Motor neuron (in vitro differentiated cells): Measurements from ENCODE around the gene TMEM72. TPM values are rescaled to one million over a fixed set of nuclear protein-coding genes. Genes with fewer than 3 reads are reported as not detected.
"Not testable (repeated sequence)": the region's sequence is repeated elsewhere in the genome, so short reads cannot be mapped to it uniquely, and the experiment has no call there.

ENCODE experiments used
- ATAC-seq, 8 experiments: fragments of 200-7000 bp; cut with Tn5 transposase; replicated peaks in 6 of 8; 2 replicates each; pipeline ENCODE4 v1.8.0; 2021; ENCODE audit warnings: mild to moderate bottlenecking in 8 of 8, moderate library complexity in 8 of 8
- H3K27ac ChIP-seq, 2 donors: fragments of 250-450 bp; sonication (Bioruptor Pico); 2 replicates each; pipeline ENCODE4 v1.9.0; 2021; ENCODE audit warnings: antibody characterized with exemption in 2 of 2, mild to moderate bottlenecking in 2 of 2, moderate library complexity in 1 of 2
- H3K4me1 ChIP-seq, 2 donors: fragments of 250-450 bp; sonication (Bioruptor Pico); replicated peaks in 1 of 2; 2 replicates each; pipeline ENCODE4 v1.6.1; 2021; ENCODE audit warnings: antibody characterized with exemption in 2 of 2, mild to moderate bottlenecking in 2 of 2, moderate library complexity in 1 of 2
- H3K4me3 ChIP-seq, 5 donors: fragments of 250-450 bp; sonication (Bioruptor Pico); 2 replicates each; pipeline ENCODE4 v1.9.0; 2021; ENCODE audit warnings: antibody characterized with exemption in 5 of 5, mild to moderate bottlenecking in 5 of 5, moderate library complexity in 4 of 5
- WGBS, 10 experiments: fragments of 450-650 bp; shearing (Covaris generic); methylation state at CpG; one replicate each; pipeline ENCODE4 v1.0.0; 2022; 5-methylcytosine and 5-hydroxymethylcytosine counted together
- in situ Hi-C, 9 experiments: fragments of 400-800 bp; cut with MboI; loops; one replicate each; pipeline ENCODE4 v1.15.0; 2021; ENCODE audit warnings: low sequenced_read_pairs in 9 of 9, low pct_unique_long_range_greater_than_20kb in 2 of 9; ENCODE audit not compliant: unreplicated experiment in 9 of 9
- total RNA-seq, 8 experiments: library from RNA; unstranded; fragments of 300-600 nt; gene quantifications; 2 replicates each; pipeline versions ENCODE4 v1.2.3 to v1.2.4, GENCODE V29; 2022

The TMEM72 gene
- total RNA-seq, result 1 to 10 TPM in 2 of 8 experiments, under 1 TPM in 6; 0.10 to 1.3 (median 0.24) TPM

DNA sequence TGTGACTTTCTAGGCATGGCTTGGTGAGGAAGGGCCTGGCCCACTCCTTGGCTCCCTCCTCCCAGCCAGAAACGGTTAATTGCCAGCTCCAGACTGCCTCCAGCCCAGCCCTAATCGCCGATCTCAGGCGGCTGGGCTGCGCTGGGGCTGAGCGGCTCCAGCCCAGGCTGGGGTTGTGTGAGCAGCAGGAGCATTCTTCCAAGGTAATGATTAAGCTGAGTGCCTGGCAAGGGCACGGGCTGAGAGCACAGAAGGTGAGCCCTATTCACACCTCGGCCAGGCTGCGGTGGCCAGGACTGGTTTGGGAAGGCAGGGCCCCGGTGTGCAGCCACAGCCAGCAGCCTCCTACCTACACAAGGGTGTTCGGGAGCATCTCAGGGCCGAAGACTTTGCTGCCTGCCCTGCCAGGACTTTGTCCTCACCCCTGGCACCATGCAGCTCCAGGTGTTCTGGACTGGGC lies at the start of gene TMEM72:
TMEM72 (plus strand) TSS at position 257 of the 460 bp plus-strand sequence; CDS start at position 433, 176 bp downstream.
- ATAC-seq, result peak in 6 of 8 experiments; percentile 46 to 86 (median 64)
- WGBS, 10 experiments, result 0 to 33% (median 20%) methylated on average over 1 to 7 of the region's 12 CpGs; no CpG with 5 or more reads in 5 of the 10 experiments
- Histone ChIP-seq H3K4me3 (no peak within 1 kb of the TSS), H3K4me1 (peaks cover 56 to 63% of the 10 kb centered on the region in 2 donors), H3K27ac (no peak within 1 kb of the TSS)
- in situ Hi-C loops, result no loop called here

DNA sequence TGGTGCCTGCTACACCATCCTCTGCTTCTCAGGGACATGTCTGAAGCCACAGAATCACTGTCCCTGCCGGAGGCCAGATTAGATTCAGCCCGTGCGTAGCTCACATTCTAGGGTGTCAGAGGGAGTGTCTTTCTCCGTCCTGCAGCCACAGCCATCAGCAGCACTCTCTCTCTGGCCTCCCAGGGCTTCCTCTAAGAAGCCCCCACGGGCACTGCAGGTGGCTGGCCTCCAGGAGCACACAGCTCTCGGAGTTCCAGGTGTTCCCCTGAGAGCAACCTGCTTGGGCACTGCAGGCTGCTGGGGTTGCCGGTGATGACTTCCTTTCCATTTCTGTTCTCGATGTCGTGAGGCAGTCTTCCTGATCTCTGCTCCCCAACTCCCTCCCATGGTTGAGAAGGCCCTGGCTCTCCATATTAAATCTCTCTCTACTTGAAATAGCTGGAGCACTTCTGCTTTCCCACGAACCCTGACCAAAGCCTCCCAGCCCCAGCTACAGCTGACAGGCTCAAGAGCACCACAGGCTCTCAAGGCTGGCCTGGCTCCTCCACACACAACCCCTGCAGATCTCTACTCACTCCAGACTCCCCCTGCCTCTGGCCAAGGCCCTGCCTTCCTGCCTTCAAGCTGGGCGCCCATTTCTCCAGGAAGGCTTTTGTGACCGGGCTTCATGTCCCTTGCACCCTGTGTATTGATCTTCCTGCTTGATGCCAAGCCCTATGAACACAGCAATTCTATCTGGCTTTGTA lies 49.0 kb upstream of the TMEM72 start:
- no peak for ATAC-seq
- Histone ChIP-seq H3K27ac (no peak overlapping the region), H3K4me3 (no peak overlapping the region), H3K4me1 (peaks cover 2 to 15% of the 10 kb centered on the region in 2 donors)
- 73 to 100% (median 93%) methylated on average over 1 to 8 of the region's 12 CpGs; no CpG with 5 or more reads in 2 of the 10 experiments for WGBS, 10 experiments
- in situ Hi-C loops, result loop anchor here (10.0 to 25.0 kb wide), 5 partner anchors 475 to 1200 kb away; partner anchors contain the start of gene CXCL12 (in 3 of the 9)

DNA sequence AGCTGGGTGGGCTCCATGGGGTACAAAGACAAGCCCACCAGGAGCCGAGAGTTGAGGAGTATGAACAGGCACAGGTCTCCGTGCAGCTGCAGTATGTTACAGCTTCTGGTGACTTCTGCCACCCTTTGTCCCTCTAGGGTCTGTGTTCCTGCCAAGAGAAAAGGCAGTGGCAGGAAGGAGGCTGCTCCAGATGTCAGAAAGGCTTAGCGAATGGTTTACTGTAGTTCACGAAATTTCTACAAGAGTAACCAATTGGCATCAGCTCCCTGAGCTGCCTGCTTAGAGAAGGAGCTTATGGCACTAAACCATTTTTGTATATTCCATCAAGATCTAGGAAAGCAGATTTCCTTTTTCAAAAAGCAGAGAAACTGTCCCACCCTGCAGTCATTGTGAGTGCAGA lies 48.2 kb upstream of the TMEM72 start:
- ATAC-seq, result no peak
- WGBS, 10 experiments, result 20 to 90% (median 66%) methylated on average over 1 to 4 of the region's 4 CpGs; no CpG with 5 or more reads in 2 of the 10 experiments
- no peak overlapping the region for H3K27ac ChIP-seq
- in situ Hi-C loops, result loop anchor here (10.0 to 25.0 kb wide), 5 partner anchors 476 to 1201 kb away; partner anchors contain the start of gene CXCL12 (in 3 of the 9)
- H3K4me1 ChIP-seq, result peaks cover 2 to 15% of the 10 kb centered on the region in 2 donors
- H3K4me3 ChIP-seq, result no peak overlapping the region

DNA sequence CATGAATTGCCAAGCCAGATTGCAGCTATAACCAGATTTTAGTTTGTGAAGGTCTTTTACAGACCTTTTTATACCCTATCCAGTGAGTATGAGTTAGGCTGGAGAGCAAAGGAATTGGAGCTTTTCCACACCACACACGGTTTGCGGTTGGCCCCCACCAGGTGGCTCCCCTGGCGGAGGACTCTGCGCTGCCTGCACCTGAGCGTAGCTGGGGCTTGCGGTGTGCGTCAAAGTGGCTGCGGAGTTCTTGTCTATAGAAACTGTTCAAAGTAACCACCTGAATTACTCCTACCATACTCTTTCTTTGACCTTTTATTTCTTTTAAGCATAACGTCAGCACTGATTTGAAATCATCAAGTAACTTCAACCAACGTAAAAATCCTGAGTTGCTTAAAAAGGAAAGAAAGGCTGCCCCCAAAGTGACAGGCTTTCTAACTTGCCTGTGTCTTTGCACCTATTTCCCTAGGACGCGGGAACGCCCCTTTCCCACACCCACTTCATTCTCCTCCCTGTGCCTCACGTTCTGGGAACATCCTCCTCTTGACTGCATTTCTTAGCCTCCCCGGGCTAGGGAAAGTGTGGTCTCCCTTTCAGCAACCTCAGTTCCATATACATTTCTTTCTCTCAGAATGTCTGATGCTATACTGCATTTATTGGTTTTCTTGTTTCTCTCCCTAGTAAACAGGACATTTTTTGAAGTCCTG lies 47.6 kb upstream of the TMEM72 start:
- peaks cover 2 to 15% of the 10 kb centered on the region in 2 donors for H3K4me1 ChIP-seq
- H3K4me3 ChIP-seq, result no peak overlapping the region
- in situ Hi-C loops, result loop anchor here (10.0 to 25.0 kb wide), 5 partner anchors 476 to 1201 kb away; partner anchors contain the start of gene CXCL12 (in 3 of the 9)
- 32 to 96% (median 77%) methylated on average over 1 to 11 of the region's 15 CpGs for WGBS, 10 experiments
- no peak overlapping the region for H3K27ac ChIP-seq
- no peak for ATAC-seq

DNA sequence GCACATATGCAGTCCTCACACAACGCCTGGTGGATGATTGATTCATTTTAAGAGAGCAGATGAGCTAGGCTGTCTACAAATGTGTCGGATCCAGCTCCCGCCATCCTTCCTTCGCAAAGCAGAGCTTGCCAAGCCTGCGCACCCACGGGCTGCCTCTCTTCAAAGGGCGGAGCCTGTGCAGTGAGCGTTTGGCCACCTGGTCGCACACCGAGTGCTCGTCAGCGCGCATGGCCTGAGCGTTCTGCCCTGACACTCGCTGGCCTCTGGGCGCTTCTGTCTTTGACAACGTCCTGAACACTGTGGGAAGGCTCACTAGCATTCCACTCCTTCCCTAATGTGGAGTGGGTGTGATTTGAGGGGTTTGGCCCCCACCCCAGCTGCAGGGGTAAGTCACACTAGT lies 47.1 kb upstream of the TMEM72 start:
- Histone ChIP-seq H3K27ac (no peak overlapping the region), H3K4me1 (peaks cover 2 to 15% of the 10 kb centered on the region in 2 donors), H3K4me3 (no peak overlapping the region)
- WGBS, 10 experiments, result 20 to 92% (median 80%) methylated on average over 1 to 11 of the region's 17 CpGs; no CpG with 5 or more reads in 3 of the 10 experiments
- peak in 4 of 8 experiments; percentile 13 to 36 (median 20) for ATAC-seq
- in situ Hi-C loops, result loop anchor here (10.0 to 25.0 kb wide), 5 partner anchors 477 to 1202 kb away; partner anchors contain the start of gene CXCL12 (in 3 of the 9)

DNA sequence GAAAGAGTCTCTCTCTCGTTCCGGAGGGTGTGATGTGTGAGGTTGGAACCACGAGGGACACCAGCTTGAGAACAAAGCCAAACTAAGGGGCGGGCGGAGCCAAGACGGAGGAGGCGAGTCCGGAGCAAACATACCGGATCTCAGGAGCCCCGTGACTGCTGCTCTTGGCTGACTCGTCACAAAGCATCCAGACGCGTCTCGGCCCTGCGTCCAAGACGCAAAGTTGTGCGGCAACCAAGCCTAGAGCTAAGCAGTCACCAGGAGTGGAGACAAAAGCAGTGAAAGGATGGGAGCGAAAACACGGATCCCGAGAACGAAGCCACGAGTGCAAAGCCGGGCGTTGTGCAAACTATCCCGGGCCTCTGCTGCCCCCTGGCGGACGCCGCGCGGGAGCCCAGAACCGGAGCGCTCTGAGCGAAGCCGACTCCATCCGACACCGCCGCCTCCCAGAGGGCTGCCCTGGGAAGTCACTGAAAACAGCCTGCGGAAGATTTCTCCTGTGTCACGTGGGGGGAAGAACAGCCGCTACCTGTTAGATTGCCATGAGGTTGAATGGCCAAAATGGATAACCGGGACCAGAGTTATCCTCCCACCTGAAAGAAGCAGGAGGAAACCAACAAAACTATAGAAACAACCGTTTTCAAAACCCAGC lies 46.4 kb upstream of the TMEM72 start:
- peak; percentile 82 to 99 (median 98) for ATAC-seq
- no peak overlapping the region for H3K27ac ChIP-seq
- WGBS, 10 experiments, result 0 to 34% (median 4%) methylated on average over 8 to 32 of the region's 42 CpGs; no CpG with 5 or more reads in 4 of the 10 experiments
- H3K4me3 ChIP-seq, result peak overlapping the region; percentile 12 to 30 (median 27)
- in situ Hi-C loops, result loop anchor here (10.0 to 25.0 kb wide), 5 partner anchors 477 to 1202 kb away; partner anchors contain the start of gene CXCL12 (in 3 of the 9)
- peaks cover 2 to 15% of the 10 kb centered on the region in 2 donors for H3K4me1 ChIP-seq

DNA sequence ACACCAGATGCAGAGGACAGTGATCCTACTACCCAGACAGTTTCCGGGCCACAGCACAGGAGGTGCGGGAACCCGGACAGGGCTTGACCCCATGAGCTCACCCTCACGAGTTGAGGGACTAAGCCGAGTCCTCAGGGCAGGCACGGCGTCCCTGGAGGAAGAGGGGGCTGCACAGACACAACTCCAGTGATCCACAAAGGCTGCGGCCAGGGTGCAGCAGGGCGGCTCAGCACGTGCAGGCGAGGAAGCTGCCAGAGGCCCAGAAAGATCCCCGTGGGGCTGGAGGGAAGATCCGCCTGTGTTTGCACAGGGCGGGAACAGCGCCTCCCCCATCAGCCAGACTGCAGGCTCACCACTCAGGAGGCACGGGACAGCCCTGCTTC lies 45.9 kb upstream of the TMEM72 start:
- no peak overlapping the region for H3K27ac ChIP-seq
- 20 to 80% (median 61%) methylated on average over 4 to 9 of the region's 16 CpGs; no CpG with 5 or more reads in 7 of the 10 experiments for WGBS, 10 experiments
- ATAC-seq, result peak in 4 of 8 experiments; percentile 1 to 41 (median 10)
- peaks cover 2 to 15% of the 10 kb centered on the region in 2 donors for H3K4me1 ChIP-seq
- in situ Hi-C loops, result loop anchor here (10.0 to 25.0 kb wide), 5 partner anchors 478 to 1203 kb away; partner anchors contain the start of gene CXCL12 (in 3 of the 9)
- no peak overlapping the region for H3K4me3 ChIP-seq

DNA sequence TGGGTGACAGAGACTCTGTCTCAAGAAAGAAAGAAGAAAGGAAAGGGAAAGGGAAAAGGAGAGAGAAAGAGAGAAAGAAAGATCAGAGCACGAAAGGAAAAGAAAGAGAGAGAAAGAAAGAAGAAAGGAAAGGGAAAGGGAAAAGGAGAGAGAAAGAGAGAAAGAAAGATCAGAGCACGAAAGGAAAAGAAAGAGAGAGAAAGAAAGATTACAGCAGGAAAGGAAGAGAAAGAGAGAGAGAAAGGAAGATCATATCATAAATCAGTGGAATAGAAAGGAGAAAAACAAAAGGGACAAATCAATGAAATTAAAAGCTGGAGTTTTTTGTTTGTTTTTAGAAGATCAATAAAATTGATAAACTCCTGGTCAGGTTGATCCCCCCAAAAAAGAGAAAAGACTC lies 44.8 kb upstream of the TMEM72 start:
- 57 to 100% (median 81%) methylated on average over 1 to 2 of the region's 2 CpGs; no CpG with 5 or more reads in 1 of the 10 experiments for WGBS, 10 experiments
- H3K4me3 ChIP-seq, ATAC-seq, H3K27ac ChIP-seq: not testable (repeated sequence)
- H3K4me1 ChIP-seq, result peaks cover 0 to 15% of the 10 kb centered on the region in 2 donors
- in situ Hi-C loops, result loop anchor here (10.0 to 25.0 kb wide), 5 partner anchors 479 to 1204 kb away; partner anchors contain the start of gene CXCL12 (in 3 of the 9)

DNA sequence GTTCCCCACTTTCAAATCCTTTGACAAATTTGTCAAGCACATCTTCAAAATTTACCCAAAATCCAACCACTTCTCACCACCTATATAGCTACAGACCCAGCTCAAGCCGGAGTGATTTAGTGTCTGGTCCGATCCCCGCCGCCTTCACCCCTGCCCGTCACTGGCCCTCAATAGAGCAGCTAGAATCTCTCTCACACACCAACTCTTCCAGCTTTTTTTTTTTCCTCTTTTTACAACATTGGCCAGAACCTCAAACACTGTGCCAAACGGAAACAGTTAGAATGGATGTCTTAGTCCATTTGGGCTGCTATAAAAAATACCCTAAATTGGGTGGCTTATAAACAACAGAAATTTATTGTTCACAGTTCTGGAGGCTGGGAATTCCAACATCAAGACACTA lies 41.1 kb upstream of the TMEM72 start:
- in situ Hi-C loops, result loop anchor here in 7 of 9 experiments (25.0 kb wide), 3 partner anchors 483 to 1208 kb away; partner anchors contain the start of gene CXCL12 (in 3 of the 7)
- peaks cover 0 to under 1% of the 10 kb centered on the region in 2 donors for H3K4me1 ChIP-seq
- 67 to 100% (median 88%) methylated on average over 1 to 6 of the region's 6 CpGs; no CpG with 5 or more reads in 2 of the 10 experiments for WGBS, 10 experiments
- no peak overlapping the region for H3K4me3 ChIP-seq
- no peak for ATAC-seq
- no peak overlapping the region for H3K27ac ChIP-seq

DNA sequence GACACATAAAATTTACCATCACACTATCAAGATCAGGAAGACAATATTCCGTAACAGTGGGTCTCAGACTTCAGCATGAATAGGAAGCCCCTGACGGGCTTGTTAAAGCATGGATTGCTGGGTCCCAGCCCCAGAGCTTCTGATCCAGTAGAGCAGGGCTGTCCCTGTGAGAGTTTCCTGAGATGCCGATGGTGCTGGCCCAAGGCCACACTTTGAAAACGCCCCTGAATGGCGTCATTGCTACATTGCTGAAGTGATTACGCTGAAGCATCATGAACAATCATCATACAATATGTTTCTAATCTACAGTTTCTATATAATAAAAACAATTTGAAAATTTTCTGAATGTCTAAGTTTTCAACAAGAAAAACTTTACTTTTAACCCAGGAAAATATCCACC lies 38.0 kb upstream of the TMEM72 start:
- H3K4me3 ChIP-seq, result no peak overlapping the region
- no peak overlapping the region for H3K27ac ChIP-seq
- 0 to 94% (median 62%) methylated on average over 1 to 6 of the region's 6 CpGs; no CpG with 5 or more reads in 1 of the 10 experiments for WGBS, 10 experiments
- in situ Hi-C loops, result loop anchor here in 7 of 9 experiments (25.0 kb wide), 3 partner anchors 486 to 1211 kb away; partner anchors contain the start of gene CXCL12 (in 3 of the 7)
- H3K4me1 ChIP-seq, result peaks cover 0 to 2% of the 10 kb centered on the region in 2 donors
- ATAC-seq, result peak in 1 of 8 experiments; percentile 69

DNA sequence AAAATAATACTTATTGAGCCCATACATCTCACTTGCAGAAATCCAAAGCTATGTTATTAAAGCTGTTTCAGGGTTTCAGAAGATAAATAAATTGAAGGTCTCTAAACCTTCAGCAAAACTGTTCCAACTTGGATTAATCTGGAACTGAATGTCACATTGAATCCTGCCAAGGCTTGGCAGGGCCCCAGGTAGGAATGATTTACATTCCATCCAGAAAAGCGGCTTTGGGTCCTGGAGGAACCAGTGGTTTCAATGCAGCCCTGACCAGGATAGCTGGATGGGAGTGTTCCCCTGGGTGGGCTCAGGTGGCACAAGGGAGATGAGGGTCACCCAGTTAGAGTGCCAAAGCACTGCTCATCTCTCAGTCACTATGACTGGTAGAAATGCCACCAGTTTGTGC lies 37.0 kb upstream of the TMEM72 start:
- in situ Hi-C loops, result loop anchor here in 7 of 9 experiments (25.0 kb wide), 3 partner anchors 487 to 1212 kb away; partner anchors contain the start of gene CXCL12 (in 3 of the 7)
- Histone ChIP-seq H3K4me1 (peaks cover 7 to 10% of the 10 kb centered on the region in 2 donors), H3K4me3 (no peak overlapping the region), H3K27ac (no peak overlapping the region)
- WGBS, 10 experiments, result 0 to 100% (median 81%) methylated on average over 1 of the region's 1 CpG; no CpG with 5 or more reads in 4 of the 10 experiments
- no peak for ATAC-seq
